ENCODE measurements around the gene PRPH2.

- no peak for TF ChIP-seq EP300 (IDR thresholded peaks at IDR 0.05)
- TF ChIP-seq CTCF (IDR thresholded peaks at IDR 0.05), result no peak
Observed at GRCh38 chr6:42704937-42705374, 17.4 kb downstream of the PRPH2 start.

All from stomach (tissue), 4 donors.